GM18511 (cell line): Measurements from ENCODE around the gene GXYLT2.
A peak's percentile ranks its signal among the peaks of the same experiment; 100 is the strongest.
"Not testable (repeated sequence)": the region's sequence is repeated elsewhere in the genome, so short reads cannot be mapped to it uniquely, and the experiment has no call there.

Source experiments
- ATAC-seq: cut with Tn5 transposase; IDR thresholded peaks from one replicate; pipeline ENCODE4 v1.9.1; 2021; ENCODE audit warnings: mild to moderate bottlenecking, moderate library complexity; ENCODE audit not compliant: unreplicated experiment

GXYLT2 gene

DNA sequence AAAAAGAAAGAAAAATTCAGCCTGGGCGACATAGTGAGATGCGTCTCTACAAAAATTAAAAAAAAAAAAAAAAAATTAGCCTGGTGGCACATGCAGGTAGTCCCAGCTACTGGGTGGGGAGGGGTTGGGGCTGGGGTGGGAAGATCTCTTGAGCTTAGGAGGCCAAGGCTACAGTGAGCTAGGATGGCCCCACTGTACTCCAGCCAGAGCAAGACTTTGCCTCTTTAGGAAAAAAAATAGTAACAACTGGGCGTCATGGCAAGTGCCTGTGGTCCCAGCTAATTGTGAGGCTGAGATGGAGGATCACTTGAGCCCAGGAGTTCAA lies 84.8 kb downstream of the GXYLT2 start:
- ATAC-seq: no peak

DNA sequence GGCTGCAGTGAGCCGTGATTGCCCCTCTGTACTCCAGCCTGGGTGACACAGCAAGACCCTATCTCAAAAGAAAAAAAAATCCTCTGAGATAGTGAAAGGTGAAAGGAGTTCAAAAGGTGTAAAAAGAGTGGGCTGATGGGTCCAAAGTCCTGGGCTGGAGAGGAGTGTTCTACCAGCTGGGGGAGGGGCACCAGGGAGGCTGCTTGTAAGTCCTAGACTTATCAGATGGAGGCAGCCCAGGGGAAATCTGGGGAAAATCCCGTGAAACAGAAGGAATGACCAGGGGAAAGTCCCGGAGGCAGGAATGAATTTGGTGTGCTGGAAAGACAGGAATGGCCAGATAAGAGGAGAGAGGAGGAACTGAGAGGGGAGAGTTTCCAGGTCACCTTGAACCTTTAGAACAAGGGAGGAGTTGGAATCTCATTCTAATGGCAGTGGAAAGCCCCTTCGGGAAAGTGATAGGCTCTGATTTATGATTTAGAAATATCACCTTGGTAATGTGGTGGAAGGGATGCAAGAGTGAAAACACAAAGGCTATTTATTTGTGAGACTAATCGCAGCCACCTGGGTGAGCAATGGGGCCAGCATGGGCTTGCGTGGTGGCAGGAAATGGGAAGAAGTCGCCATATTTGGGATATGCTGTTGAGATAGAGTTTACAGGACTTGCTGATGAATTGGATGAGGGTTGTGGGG lies 85.3 kb downstream of the GXYLT2 start:
- peak; percentile 41 for ATAC-seq

DNA sequence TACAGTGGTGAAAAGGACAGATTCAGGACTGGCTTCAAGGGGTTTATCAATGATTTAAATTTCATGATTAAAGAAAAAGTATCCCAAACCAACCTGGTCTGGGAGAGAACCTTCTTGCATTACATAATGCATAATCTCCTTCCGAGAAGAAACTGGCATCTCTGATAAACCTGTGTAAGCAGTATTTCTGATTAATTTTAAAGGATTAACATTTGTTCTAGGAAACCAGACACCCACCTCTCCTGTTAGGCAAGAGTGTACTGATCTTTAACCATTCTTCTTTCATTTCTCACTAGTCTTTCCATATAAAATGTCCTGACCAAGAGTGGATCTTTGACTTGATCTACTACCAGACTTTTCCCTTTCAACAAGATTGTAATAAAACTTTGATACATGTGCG lies 85.9 kb downstream of the GXYLT2 start:
- no peak for ATAC-seq

DNA sequence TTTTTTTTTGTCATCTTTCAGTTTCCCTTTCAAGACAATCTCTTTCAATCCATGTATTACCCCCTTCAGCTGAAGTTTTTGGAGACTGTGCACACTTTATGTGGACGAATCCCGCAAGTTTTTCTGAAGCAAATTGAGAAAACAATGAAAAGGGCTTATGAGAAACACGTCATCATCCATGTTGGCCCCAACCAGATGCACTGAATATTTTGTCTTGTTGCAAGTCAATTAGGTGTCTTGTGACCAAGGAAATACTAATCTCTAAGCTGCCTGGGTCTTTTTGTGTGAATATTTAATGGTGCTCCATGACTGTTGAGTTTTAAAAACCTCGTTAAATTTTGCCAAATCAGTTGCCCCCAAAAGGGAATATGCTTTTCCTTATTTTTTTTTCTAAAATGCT lies 87.1 kb downstream of the GXYLT2 start:
- no peak for ATAC-seq

DNA sequence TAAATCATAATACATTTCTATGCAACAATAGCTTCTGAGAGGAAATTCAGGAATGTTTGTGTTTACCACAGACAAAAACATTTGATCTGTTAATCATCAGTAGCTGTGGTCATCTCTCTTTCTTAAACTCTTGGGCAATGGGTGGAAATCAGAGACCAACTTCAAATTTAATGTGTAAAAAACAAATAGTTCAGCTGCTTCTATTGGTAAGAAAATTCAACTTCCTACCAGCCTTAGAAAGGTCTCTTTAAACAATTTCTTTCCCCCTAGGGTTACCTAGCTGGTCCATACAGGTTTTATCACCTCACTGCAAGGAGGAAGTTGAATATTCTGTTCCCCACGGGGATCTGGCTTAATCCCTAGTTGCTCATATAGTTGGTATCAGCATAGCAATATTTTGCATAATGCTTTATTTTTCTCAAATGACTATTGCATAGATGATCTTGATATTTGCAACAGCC lies 88.5 kb downstream of the GXYLT2 start:
- no peak for ATAC-seq

DNA sequence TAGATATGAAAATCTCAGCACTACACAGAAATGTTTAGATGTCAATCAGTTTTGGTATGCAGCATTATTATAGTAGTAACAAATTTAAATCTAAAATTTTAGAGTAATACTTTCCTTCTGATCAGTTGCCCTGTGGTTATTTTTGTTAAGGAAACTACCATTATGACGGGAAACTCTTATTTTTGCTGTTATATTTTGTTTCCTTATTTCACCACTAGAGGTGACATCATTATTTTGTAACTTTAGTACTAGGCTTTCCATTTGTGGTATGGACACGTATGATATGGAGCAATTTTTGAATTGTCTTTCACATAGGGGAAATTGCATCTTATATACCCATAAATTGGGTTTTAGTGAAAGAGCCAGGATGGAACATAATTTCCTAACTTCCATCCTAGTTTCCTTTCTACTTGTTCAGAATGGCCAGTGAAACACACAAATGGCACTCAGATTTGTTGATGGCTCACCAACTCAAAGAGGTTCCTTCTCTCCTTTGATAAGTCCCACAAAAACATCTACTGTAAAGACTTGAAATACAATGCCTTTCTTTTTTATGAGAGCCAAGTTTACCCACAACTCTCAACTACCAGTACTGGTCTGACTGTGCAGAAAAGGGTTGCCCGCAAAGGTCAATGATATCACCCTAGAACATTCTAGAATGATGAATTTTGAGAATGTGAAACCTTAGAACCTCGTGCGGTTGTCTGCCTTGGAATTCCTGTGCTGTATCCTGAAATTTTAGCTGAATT lies 89.4 kb downstream of the GXYLT2 start:
- peak; percentile 61 for ATAC-seq

DNA sequence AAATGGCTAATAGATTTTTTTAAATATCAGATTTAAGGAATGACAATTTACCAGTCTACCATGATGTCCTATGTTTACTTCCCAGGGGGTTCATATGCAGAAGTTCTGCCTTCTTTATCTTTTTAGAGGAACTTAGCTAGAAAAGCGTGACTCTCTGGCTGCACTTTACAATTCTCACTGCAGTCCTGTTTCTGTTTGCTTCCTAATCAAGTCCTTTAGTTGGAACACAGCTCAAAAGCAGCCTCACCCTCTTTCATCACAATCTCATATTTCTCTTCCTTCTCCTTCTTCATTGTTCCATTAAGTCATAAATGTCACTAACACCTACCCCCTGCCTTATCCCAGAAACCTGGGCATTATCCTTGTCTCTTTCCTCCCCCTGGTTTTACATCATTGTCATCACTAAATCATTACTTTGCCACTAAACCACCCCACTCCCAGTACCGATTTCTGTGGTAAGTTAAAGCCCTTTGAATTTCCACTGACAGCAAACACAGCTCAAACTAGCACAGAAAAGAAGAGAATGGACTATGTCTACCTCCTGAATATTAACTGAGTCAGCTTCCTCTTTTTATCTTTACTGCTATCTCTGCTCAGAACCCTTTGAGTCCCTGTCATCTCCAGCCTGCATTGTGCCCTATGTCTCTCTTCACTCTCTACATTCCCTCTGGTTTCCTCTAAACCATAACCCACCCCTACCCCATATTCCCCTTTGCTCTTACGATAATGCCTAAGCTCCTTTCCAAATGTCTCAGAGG lies 94.9 kb downstream of the GXYLT2 start:
- no peak for ATAC-seq

DNA sequence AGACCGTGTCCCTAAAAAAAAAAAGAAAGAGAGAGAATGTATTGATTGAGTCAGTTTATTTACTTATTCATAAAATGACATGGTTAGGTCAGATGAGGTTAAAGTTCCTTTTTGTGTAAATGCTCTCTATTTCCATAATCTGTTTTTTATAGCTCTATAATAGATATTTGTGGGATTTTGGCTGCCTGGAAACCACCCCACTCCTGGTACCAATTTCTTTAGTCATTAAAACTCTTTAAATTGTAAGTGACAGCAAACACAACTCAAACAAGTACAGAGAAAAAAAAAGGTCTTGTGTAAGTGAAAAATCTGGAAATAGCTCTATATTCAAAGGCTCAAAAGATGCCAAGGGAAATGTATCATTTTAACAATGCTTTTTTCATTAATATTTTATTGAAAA lies 97.7 kb downstream of the GXYLT2 start:
- no peak for ATAC-seq

DNA sequence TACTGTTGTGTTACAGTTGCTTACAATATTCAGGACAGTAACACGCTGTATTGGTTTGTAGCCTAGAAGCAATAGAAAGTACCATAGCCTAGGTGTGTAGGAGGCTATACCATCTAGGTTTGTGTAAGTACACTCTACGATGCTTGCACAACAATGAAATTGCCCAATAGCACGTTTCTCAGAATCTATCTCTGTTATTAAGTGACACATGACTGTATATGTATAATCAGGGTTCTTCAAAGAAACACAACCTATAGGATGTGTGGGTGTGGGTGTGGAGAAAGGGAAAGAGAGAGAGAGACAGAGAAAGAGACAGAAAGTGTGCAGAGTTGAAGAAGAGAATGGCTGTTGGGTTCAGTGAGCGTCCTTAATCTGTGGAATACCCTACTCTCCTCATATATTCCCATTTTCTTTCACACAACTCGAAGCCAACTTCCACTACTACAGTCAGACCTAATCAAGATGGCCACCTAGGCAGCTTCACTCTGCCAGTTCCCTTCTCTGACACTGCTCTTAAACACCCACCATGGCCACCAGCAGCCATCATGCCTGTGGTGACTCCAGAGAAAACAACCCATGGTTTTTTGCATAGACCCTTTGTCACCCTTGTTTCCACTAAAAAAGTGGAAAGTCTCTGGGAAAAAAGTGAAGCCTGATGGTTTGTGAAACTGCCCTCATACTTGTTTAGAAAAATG lies 103.0 kb downstream of the GXYLT2 start:
- no peak for ATAC-seq

DNA sequence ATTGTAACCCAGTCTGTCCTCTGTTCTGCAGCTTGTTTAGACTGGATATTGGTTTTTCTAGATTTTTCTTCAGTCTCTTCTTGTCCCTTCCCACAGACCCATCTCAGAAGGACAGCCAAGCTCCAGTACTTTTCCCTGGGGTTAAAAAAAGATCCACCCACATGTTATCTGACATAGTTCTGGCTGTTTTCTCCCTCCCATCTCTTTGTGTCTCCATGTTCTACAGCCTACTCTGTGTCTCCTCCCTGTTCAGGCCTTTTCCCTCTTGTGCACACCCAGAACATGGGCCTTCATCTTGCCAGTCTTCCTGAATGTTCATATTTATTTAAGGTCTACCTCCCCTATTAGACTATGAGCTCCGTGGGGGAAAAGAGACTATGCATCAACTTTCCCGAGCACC lies 103.7 kb downstream of the GXYLT2 start:
- no peak for ATAC-seq

DNA sequence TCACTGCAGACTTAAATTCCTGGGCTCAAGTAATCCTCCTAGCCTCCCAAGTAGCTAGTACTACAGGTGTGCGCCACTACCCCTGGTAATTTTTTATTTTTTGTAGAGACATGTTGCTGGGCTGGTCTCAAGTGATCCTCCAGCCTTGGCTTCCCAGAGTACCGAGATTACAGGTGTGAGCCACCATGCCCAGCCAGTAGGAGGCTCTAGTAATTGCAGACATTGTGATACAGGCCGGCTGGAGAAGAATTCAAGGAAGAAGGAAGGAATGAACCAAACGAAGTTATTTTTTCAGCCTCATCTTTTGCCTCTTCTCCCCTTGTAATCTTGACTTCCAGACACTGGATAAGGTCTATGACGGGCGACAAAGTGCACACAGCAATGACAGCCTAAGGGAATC lies 105.5 kb downstream of the GXYLT2 start:
- no peak for ATAC-seq

DNA sequence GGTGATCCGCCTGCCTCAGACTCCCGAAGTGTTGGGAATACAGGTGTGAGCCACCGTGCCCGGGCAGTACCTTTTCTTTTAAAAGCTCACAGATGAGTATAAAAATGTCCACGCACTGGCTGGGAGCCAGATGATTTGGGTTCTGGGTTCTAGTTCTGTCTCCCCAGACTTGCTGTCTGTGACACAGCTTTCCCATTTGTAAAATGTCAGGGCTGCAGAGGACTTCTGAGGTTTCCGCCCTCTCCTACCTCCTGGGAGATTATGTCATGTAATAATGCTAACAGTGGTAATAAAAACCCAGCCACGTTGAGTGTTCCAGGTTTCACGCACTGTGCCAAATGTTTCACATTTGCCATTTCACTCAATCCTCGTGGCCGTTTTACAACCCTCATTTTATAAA lies 107.5 kb downstream of the GXYLT2 start:
- no peak for ATAC-seq

DNA sequence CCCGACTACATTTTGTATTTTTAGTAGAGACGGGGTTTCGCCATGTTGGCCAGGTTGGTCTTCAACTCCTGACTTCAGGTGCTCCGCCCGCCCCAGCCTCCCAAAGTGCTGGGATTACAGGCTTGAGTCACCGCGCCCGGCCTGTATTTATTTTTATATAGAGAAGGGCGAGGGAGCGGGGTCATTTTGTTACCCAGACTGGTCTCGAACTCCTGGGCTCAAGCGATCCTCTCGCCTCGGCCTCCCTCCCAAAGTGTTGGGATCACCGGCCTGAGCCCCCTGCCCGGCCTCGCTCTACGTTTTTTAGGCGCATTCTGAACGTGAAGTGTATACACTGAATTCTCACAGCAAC lies 108.3 kb downstream of the GXYLT2 start:
- no peak for ATAC-seq

DNA sequence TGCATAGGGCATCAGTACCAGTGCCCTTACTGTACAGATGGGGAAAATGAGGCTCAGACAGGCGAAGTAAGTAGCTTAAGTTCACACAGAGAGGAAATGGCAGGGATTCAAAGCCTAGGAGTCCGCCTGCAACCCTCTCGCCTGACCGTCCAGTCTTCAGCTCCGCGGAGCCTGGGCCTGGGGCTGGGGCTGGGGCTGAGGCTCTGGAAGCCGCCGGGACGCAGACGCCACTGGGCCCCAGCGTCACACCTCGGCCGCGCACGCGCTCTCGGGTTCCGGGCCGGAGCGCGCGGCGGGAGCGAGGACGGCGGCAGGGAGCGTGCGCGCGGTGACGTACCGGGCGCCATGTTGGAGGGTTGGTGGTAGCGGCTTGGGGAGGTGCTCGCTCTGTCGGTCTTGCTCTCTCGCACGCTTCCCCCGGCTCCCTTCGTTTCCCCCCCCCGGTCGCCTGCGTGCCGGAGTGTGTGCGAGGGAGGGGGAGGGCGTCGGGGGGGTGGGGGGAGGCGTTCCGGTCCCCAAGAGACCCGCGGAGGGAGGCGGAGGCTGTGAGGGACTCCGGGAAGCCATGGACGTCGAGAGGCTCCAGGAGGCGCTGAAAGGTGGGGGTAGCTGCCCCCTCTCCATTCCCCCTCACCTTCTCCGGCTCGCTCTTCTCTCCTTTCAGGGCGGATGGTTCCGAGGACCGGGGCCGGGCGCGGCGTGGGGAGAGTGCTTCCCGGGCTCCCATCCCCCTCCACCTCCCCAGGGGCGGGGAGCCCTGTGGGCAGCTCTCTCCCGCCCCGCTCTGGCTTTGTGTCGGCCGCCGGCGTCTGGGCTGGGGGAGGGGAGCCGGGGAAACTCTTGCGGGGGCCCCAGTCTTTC lies 108.9 kb downstream of the GXYLT2 start, which contains the start of gene PPP4R2:
PPP4R2 (plus strand) TSS at position 339 of the 861 bp plus-strand sequence; CDS start at position 566, 227 bp downstream.
- peak; percentile 88 for ATAC-seq

DNA sequence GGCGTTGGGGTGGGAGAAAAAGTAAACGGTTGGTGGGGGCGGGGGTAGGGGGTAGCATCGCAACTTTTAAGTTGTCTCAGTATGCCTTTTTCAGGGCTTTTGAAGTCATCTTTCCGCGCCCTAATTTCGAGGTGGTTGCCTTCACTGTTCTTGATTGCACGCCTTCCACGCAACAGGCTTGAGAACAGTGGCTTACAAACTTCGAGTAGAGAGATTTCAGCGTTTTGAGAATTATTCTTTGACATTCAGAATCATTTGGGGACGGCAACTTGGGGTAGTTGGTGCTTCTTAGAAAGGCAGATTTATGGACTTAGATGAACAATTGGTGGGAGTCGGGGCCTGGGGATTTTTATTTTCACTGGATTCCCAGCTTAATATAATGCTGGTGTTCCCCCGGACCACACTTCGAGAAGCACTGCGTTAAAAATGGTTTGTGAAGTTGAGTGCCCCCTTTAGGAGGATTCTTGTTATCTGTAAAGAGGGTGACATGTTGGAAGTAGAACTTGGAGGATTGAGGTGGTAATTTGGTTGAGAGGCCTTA lies 109.6 kb downstream of the GXYLT2 start:
- ATAC-seq: peak; percentile 12

DNA sequence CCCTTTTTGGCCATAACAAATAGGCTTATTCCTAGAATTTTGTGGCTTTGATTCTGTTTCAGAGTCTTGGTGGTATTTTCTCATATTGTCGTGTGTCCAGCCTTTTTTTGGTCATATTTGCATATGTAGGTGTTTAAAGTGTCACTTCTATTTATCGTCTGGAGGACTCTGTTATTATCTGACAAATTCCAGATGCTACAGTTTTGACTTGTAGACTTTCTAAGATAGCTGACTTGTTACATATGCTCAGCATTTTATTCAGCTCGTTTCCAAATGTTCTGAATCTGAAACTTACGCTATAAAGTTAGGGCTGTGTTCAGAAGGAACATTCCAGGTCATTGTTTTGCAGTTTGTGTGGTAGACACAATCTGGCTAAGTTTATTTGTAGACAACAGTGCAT lies 110.6 kb downstream of the GXYLT2 start:
- ATAC-seq: no peak

DNA sequence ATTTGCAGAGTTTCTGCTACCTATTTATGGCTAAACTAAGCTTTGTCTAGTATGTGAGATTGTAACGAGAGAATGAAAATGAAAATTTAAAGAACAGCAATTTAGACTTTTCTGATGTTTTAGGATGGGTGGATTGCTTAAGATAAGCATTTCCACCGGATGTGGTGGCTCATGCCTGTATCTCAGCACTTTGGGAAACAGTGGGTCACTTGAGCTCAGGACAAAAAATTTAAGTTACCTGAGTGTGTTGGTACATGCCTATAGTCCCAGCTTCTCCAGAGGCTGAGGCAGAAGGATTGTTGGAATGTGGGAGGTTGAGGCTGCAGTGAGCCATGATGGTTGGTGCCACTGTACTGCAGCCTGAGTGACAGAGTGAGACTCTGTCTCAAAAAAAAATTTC lies 112.1 kb downstream of the GXYLT2 start:
- ATAC-seq: no peak

DNA sequence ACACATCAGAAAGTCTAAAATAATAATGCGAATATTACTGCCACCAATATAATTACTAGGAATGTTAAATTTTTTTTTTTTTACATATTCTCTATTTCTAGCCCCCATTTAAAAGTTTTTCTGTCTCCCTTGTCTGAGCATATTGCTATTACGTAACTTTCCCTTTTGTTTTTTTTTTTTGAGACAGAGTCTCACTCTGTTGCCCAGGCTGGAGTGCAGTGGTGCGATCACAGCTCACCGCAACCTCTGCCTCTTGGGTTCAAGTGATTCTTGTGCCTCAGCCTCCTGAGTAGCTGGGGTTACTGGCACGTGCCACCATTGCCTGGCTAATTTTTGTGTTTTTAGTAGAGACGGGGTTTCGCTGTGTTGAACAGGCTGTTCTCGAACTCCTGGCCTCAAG lies 115.2 kb downstream of the GXYLT2 start:
- ATAC-seq: not testable (repeated sequence)

DNA sequence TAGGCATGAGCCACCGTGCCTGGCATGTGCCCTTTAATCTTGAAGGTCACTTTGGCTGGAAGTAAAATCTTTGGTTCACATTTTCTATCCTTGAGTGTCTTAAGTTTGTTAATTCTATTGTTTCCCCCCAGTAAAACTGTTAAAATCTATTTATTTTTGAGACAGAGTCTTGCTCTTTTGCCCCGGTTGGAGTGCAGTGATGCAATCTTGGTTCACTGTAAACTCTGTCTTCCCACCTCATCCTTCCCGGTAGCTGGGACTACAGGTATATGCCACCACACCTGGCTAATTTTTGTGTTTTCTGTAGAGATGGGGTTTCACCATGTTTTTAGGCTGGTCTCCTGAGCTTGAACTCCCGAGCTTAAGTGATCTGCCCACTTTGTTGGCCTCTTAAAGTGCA lies 116.5 kb downstream of the GXYLT2 start:
- no peak for ATAC-seq
